HL-60 (cell line): Measurements from ENCODE around the gene SP3.

Experiments used
- CTCF ChIP-seq: IDR thresholded peaks from one replicate; pipeline ENCODE4 v1.5.1; 2011; ENCODE audit warnings: low read length, control low read depth, inconsistent platforms; ENCODE audit not compliant: insufficient read depth
- POLR2AphosphoS5 ChIP-seq: IDR thresholded peaks from 2 replicates; pipeline ENCODE4 v1.6.1; 2012; ENCODE audit warnings: low read depth

- TF ChIP-seq CTCF (no peak), POLR2AphosphoS5 (no peak)
Measured at GRCh38 chr2:173866874-173867618, 98.1 kb downstream of the SP3 start.
